CD14-positive monocyte (primary cell): Measurements from ENCODE around the gene CEP55. TPM values are rescaled to one million over a fixed set of nuclear protein-coding genes. Genes with fewer than 3 reads are reported as not detected.

Experiments
- DNase-seq, 3 donors: peaks; one replicate each; pipeline ENCODE4 v3.0.0-alpha.2; 2011 to 2022
- H2AFZ ChIP-seq: 2 replicates; pipeline ENCODE4 v1.6.0; 2012; ENCODE audit warnings: mild to moderate bottlenecking, low read depth, low read length, inconsistent platforms; ENCODE audit not compliant: insufficient read depth, poor library complexity, severe bottlenecking
- H3K27ac ChIP-seq, 2 donors: 1 replicate in 1 of 2; 2 replicates in 1 of 2; pipeline ENCODE4 v1.5.1; 2012 to 2013; ENCODE audit warnings: low read length in 2 of 2, control low read depth in 1 of 2, inconsistent platforms in 1 of 2, low read depth in 1 of 2, mild to moderate bottlenecking in 1 of 2
- H3K27me3 ChIP-seq, 2 donors: one replicate each; pipeline versions ENCODE4 v1.6.0 to v1.6.1; 2011 to 2013; ENCODE audit warnings: low read length in 2 of 2; ENCODE audit not compliant: control insufficient read depth in 2 of 2, insufficient read depth in 2 of 2
- H3K36me3 ChIP-seq, 2 donors: replicated peaks in 1 of 2; 1 replicate in 1 of 2; 2 replicates in 1 of 2; pipeline versions ENCODE4 v1.5.1 to v1.6.1; 2012 to 2013; ENCODE audit warnings: low read length in 2 of 2, control low read depth in 1 of 2, inconsistent platforms in 1 of 2, mild to moderate bottlenecking in 1 of 2; ENCODE audit not compliant: insufficient read depth in 2 of 2, control insufficient read depth in 1 of 2
- H3K4me1 ChIP-seq, 2 donors: 1 replicate in 1 of 2; 2 replicates in 1 of 2; pipeline versions ENCODE4 v1.5.1 to v1.6.1; 2012 to 2013; ENCODE audit warnings: low read length in 2 of 2, control low read depth in 1 of 2, inconsistent platforms in 1 of 2, mild to moderate bottlenecking in 1 of 2, moderate library complexity in 1 of 2; ENCODE audit not compliant: insufficient read depth in 2 of 2, control insufficient read depth in 1 of 2
- H3K4me2 ChIP-seq: replicated peaks from 2 replicates; pipeline ENCODE3; 2012; ENCODE audit warnings: low read length, moderate library complexity, mild to moderate bottlenecking; ENCODE audit not compliant: poor library complexity, severe bottlenecking; ENCODE audit errors: extremely low read depth
- H3K4me3 ChIP-seq, 3 experiments: fragments of 200-600 bp in 1 of 3; sonication (generic) in 1 of 3; replicated peaks in 1 of 3; 1 replicate in 2 of 3; 2 replicates in 1 of 3; pipeline ENCODE4 v1.5.1; 2011 to 2013; ENCODE audit warnings: low read length in 3 of 3, mild to moderate bottlenecking in 3 of 3, control low read depth in 2 of 3, low read depth in 2 of 3, inconsistent platforms in 1 of 3, moderate library complexity in 1 of 3
- H3K79me2 ChIP-seq: 2 replicates; pipeline ENCODE4 v1.6.0; 2012; ENCODE audit warnings: mild to moderate bottlenecking, control low read depth, inconsistent platforms, low read length, moderate library complexity; ENCODE audit not compliant: insufficient read depth
- H3K9ac ChIP-seq: 2 replicates; pipeline ENCODE4 v1.6.0; 2017; ENCODE audit warnings: low read length, mild to moderate bottlenecking; ENCODE audit not compliant: insufficient read depth, poor library complexity, severe bottlenecking
- H3K9me3 ChIP-seq, 2 donors: replicated peaks in 1 of 2; 1 replicate in 1 of 2; 2 replicates in 1 of 2; pipeline versions ENCODE4 v1.5.1 to v1.6.1; 2012 to 2013; ENCODE audit warnings: low read length in 2 of 2, control low read depth in 1 of 2; ENCODE audit not compliant: control insufficient read depth in 1 of 2, insufficient read depth in 1 of 2
- H4K20me1 ChIP-seq: 2 replicates; pipeline ENCODE4 v1.6.0; 2012; ENCODE audit warnings: mild to moderate bottlenecking, low read length, control low read depth, moderate library complexity; ENCODE audit not compliant: insufficient read depth
- H3K27ac Mint-ChIP-seq, 7 donors: one replicate each; pipeline ENCODE4 v1.8.0; 2020; ENCODE audit warnings: mild to moderate bottlenecking in 7 of 7, mixed read lengths in 7 of 7, moderate library complexity in 6 of 7, inconsistent platforms in 2 of 7
- H3K27me3 Mint-ChIP-seq, 3 donors: one replicate each; pipeline ENCODE4 v1.8.0; 2021 to 2022; ENCODE audit warnings: low read depth in 3 of 3, mild to moderate bottlenecking in 3 of 3, mixed read lengths in 3 of 3, moderate library complexity in 3 of 3, inconsistent platforms in 1 of 3
- H3K36me3 Mint-ChIP-seq, 2 donors: one replicate each; pipeline ENCODE4 v1.8.0; 2020; ENCODE audit warnings: mixed read lengths in 2 of 2, inconsistent platforms in 1 of 2, mild to moderate bottlenecking in 1 of 2
- H3K4me1 Mint-ChIP-seq: one replicate; pipeline ENCODE4 v1.8.0; 2020; ENCODE audit warnings: mild to moderate bottlenecking, mixed read lengths
- H3K4me3 Mint-ChIP-seq, 2 donors: one replicate each; pipeline ENCODE4 v1.8.0; 2020; ENCODE audit warnings: mild to moderate bottlenecking in 2 of 2, mixed read lengths in 2 of 2, moderate library complexity in 1 of 2
- H3K9me3 Mint-ChIP-seq, 7 donors: one replicate each; pipeline ENCODE4 v1.8.0; 2020 to 2022; ENCODE audit warnings: mixed read lengths in 7 of 7, mild to moderate bottlenecking in 6 of 7, moderate library complexity in 6 of 7, inconsistent platforms in 2 of 7
- CTCF ChIP-seq: fragments of 200-600 bp; IDR thresholded peaks from one replicate; pipeline ENCODE4 v1.8.0; 2022; ENCODE audit warnings: antibody characterized with exemption, mild to moderate bottlenecking
- WGBS: methylation state at CpG from one replicate; pipeline ENCODE4 v1.1.5; 2013; ENCODE audit warnings: missing lambda C conversion rate; ENCODE audit not compliant: insufficient coverage; 5-methylcytosine and 5-hydroxymethylcytosine counted together
- intact Hi-C, 2 donors: fragments of 100-400 bp; cut with micrococcal nuclease; formaldehyde crosslinking; loops; one replicate each; pipeline versions ENCODE4 v1.15.0 to v1.15.1; 2023
- polyA plus RNA-seq, 3 donors: library from polyadenylated mRNA; depleted of rRNA in 1 of 3; unstranded in 2 of 3; stranded (reverse) in 1 of 3; fragments of 300-500 nt in 2 of 3; fragments of >200 nt in 1 of 3; fragmentation: Illumina TruSeq in 2 of 3; gene quantifications; 1 replicate in 2 of 3; 2 replicates in 1 of 3; pipeline ENCODE4 v1.2.3, GENCODE V29; 2012 to 2021

The CEP55 gene
- polyA plus RNA-seq, 3 donors = 0.05 to 0.26 TPM; not detected in 1

- no peaks in the 10 kb centered on the region for H3K9me3 ChIP-seq
- peak within 1 kb of the TSS; percentile 77 to 99 for H3K27ac ChIP-seq
- Mint-ChIP-seq H3K4me3 (peak within 1 kb of the TSS; percentile 92 to 99), H3K27me3 (peaks cover 0 to 2% (median 2%) of the 10 kb centered on the region in 3 donors), H3K36me3 (peaks cover 9 to 18% of the 10 kb centered on the region in 2 donors), H3K9me3 (no peaks in the 10 kb centered on the region), H3K4me1 (peaks cover 41% of the 10 kb centered on the region), H3K27ac (peak within 1 kb of the TSS; percentile 92 to 99 (median 96))
- intact Hi-C loops = loop anchor here (2.0 to 5.0 kb wide), 3 partner anchors 35 to 105 kb away; no protein-coding TSS in a partner anchor
- no peaks in the 10 kb centered on the region for H3K36me3 ChIP-seq
- peaks cover 50% of the 10 kb centered on the region for H3K79me2 ChIP-seq
- WGBS = 0% methylated on average over 13 of the region's 27 CpGs
- H3K4me3 ChIP-seq = peak within 1 kb of the TSS; percentile 58 to 98 (median 84)
- H3K4me2 ChIP-seq = peak within 1 kb of the TSS; percentile 80
- peak; percentile 77 to 82 (median 81) for DNase-seq
- H2AFZ ChIP-seq = peak within 1 kb of the TSS; percentile 84
- no peaks in the 10 kb centered on the region for H4K20me1 ChIP-seq
- no peaks in the 10 kb centered on the region for H3K27me3 ChIP-seq
- H3K4me1 ChIP-seq = peaks cover 20 to 37% of the 10 kb centered on the region in 2 donors
- H3K9ac ChIP-seq = peak within 1 kb of the TSS; percentile 92
- peak; percentile 80 for TF ChIP-seq CTCF
Measured at GRCh38 chr10:93482145-93482834, 14.1 kb upstream of the CEP55 start, which contains the start of gene MYOF. MYOF (minus strand) TSS chr10:93482334; CDS start chr10:93482194, 140 bp downstream.

- no peak overlapping the region for H2AFZ ChIP-seq
- peaks cover 16% of the 10 kb centered on the region for H3K79me2 ChIP-seq
- DNase-seq = no peak
- H3K4me2 ChIP-seq = no peak overlapping the region
- H3K27me3 ChIP-seq = no peaks in the 10 kb centered on the region
- H3K4me1 Mint-ChIP-seq = peaks cover 20% of the 10 kb centered on the region
- no CpG with 5 or more reads among the region's 1 CpG for WGBS
- no peaks in the 10 kb centered on the region for H3K9me3 Mint-ChIP-seq
- H3K36me3 Mint-ChIP-seq = no peaks in the 10 kb centered on the region
- H3K4me3 ChIP-seq = no peak overlapping the region
- peaks cover 12% of the 10 kb centered on the region in 2 donors for H3K4me1 ChIP-seq
- TF ChIP-seq CTCF = no peak
- intact Hi-C loops = no loop called here
- no peak overlapping the region for H3K27ac ChIP-seq
- no peaks in the 10 kb centered on the region for H3K36me3 ChIP-seq
- H3K27me3 Mint-ChIP-seq = peaks cover 4 to 7% (median 6%) of the 10 kb centered on the region in 3 donors
- no peak overlapping the region for H3K9ac ChIP-seq
- H3K9me3 ChIP-seq = no peaks in the 10 kb centered on the region
- H3K27ac Mint-ChIP-seq = no peak overlapping the region
- no peak overlapping the region for H3K4me3 Mint-ChIP-seq
- H4K20me1 ChIP-seq = no peaks in the 10 kb centered on the region
Measured at GRCh38 chr10:93485690-93486089, 10.7 kb upstream of the CEP55 start.
